Measurements from ENCODE around the gene DYNLT3. TPM values are rescaled to one million over a fixed set of nuclear protein-coding genes. Genes with fewer than 3 reads are reported as not detected.

DYNLT3 gene
- total RNA-seq, 4 donors from 2014 or later = 12.7 to 22.2 (median 15.0) TPM

- Histone ChIP-seq H3K27ac (no peak overlapping the region), H3K27me3 (no peaks in the 10 kb centered on the region), H3K36me3 (no peaks in the 10 kb centered on the region), H3K4me3 (no peak overlapping the region), H3K4me1 (no peaks in the 10 kb centered on the region), H3K9me3 (no peaks in the 10 kb centered on the region)
- DNase-seq (peak in 1 of 2 donors; percentile 12), ATAC-seq (peak in 1 of 2 donors; percentile 61)
- intact Hi-C loops (cut with DNase I; ENCODE audit: low total_unique reads) (loop anchor here (1.0 to 5.0 kb wide), 3 partner anchors 80 to 513 kb away; no protein-coding TSS in a partner anchor), in situ Hi-C loops (cut with MboI; ENCODE audit: low sequenced_read_pairs in 4 of 4) (loop anchor here in 1 of 4 donors (10.0 kb wide), 1 partner anchor 81 kb away; no protein-coding TSS in a partner anchor)
- TF ChIP-seq, protein P1, sequence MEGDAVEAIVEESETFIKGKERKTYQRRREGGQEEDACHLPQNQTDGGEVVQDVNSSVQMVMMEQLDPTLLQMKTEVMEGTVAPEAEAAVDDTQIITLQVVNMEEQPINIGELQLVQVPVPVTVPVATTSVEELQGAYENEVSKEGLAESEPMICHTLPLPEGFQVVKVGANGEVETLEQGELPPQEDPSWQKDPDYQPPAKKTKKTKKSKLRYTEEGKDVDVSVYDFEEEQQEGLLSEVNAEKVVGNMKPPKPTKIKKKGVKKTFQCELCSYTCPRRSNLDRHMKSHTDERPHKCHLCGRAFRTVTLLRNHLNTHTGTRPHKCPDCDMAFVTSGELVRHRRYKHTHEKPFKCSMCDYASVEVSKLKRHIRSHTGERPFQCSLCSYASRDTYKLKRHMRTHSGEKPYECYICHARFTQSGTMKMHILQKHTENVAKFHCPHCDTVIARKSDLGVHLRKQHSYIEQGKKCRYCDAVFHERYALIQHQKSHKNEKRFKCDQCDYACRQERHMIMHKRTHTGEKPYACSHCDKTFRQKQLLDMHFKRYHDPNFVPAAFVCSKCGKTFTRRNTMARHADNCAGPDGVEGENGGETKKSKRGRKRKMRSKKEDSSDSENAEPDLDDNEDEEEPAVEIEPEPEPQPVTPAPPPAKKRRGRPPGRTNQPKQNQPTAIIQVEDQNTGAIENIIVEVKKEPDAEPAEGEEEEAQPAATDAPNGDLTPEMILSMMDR (IDR thresholded peaks at IDR 0.05 in 4 of 5, conservative IDR thresholded peaks at IDR 0.05 in 1 of 5) = peak; percentile 63 to 86 (median 75)
- TF ChIP-seq POLR2A (IDR thresholded peaks at IDR 0.05) = no peak
These were observed 22.0 kb downstream of the DYNLT3 start for GRCh38 chrX:37825215-37825842.

GRCh38 chrX:37824491-37825214 is 22.7 kb downstream of the DYNLT3 start:
- Histone ChIP-seq H3K36me3 (no peaks in the 10 kb centered on the region), H3K27ac (no peak overlapping the region), H3K27me3 (no peaks in the 10 kb centered on the region), H3K4me3 (no peak overlapping the region), H3K9me3 (no peaks in the 10 kb centered on the region), H3K4me1 (no peaks in the 10 kb centered on the region)
- in situ Hi-C loops (cut with MboI; ENCODE audit: low sequenced_read_pairs in 4 of 4) = loop anchor here in 1 of 4 donors (10.0 kb wide), 1 partner anchor 80 kb away; no protein-coding TSS in a partner anchor
- TF ChIP-seq, protein P1 (IDR thresholded peaks at IDR 0.05 in 4 of 5, conservative IDR thresholded peaks at IDR 0.05 in 1 of 5) = no peak
- TF ChIP-seq POLR2A (IDR thresholded peaks at IDR 0.05) = no peak
- intact Hi-C loops (cut with DNase I; ENCODE audit: low total_unique reads) = loop anchor here (1.0 to 5.0 kb wide), 3 partner anchors 79 to 512 kb away; no protein-coding TSS in a partner anchor
- no peak for ATAC-seq
- DNase-seq = no peak

- no peak overlapping the region for H3K4me3 ChIP-seq
- ATAC-seq = no peak
These were observed 26.7 kb downstream of the DYNLT3 start for GRCh38 chrX:37820646-37821045.

GRCh38 chrX:37818031-37818430 is 29.3 kb downstream of the DYNLT3 start:
- Histone ChIP-seq H3K36me3 (no peaks in the 10 kb centered on the region), H3K27me3 (peaks cover 0 to 10% (median 0%) of the 10 kb centered on the region in 3 donors), H3K27ac (no peak overlapping the region), H3K9me3 (no peaks in the 10 kb centered on the region), H3K4me1 (no peaks in the 10 kb centered on the region), H3K4me3 (no peak overlapping the region)
- in situ Hi-C loops (cut with MboI; ENCODE audit: low sequenced_read_pairs in 4 of 4) (no loop called here), intact Hi-C loops (cut with DNase I; ENCODE audit: low total_unique reads) (no loop called here)
- DNase-seq = no peak
- TF ChIP-seq, protein P1 (IDR thresholded peaks at IDR 0.05 in 4 of 5, conservative IDR thresholded peaks at IDR 0.05 in 1 of 5) = no peak
- TF ChIP-seq POLR2A (IDR thresholded peaks at IDR 0.05) = no peak
- ATAC-seq = no peak

More at GRCh38 chrX:37820646-37821045, 26.7 kb downstream of the DYNLT3 start:
- Histone ChIP-seq H3K4me1 (no peaks in the 10 kb centered on the region), H3K36me3 (no peaks in the 10 kb centered on the region), H3K27ac (no peak overlapping the region), H3K9me3 (no peaks in the 10 kb centered on the region), H3K27me3 (peaks cover 0 to 6% (median 0%) of the 10 kb centered on the region in 3 donors)
- intact Hi-C loops (cut with DNase I; ENCODE audit: low total_unique reads) = no loop called here
- in situ Hi-C loops (cut with MboI; ENCODE audit: low sequenced_read_pairs in 4 of 4) = loop anchor here in 1 of 4 donors (10.0 kb wide), 1 partner anchor 76 kb away; no protein-coding TSS in a partner anchor
- no peak for DNase-seq
- TF ChIP-seq, protein P1 (IDR thresholded peaks at IDR 0.05 in 4 of 5, conservative IDR thresholded peaks at IDR 0.05 in 1 of 5) = no peak
- TF ChIP-seq POLR2A (IDR thresholded peaks at IDR 0.05) = no peak
